ENCODE data around the gene NHSL2. TPM values are rescaled to one million over a fixed set of nuclear protein-coding genes. Genes with fewer than 3 reads are reported as not detected.

NHSL2 gene
- total RNA-seq, 4 donors from 2014 or later, result 10.4 to 31.4 (median 17.7) TPM

DNA sequence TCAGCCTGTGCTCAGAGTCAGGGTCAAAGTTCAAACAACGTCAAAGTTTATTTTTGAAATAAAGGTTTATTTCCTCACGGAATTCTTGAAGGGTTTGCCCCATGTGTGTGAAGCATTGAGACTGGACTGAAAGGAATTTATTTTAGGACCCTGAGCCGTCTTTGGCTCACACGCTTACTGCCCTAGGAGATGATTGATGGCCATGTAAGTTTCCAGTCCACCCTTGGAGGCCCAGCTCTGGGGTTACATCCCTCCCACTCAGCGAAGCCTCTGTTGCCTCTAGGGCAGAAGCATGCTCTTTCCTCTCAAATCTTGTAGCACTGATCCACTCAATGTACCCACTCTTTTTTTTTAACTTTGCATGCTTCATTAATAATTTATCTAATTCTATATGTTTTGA lies 4.5 kb upstream of the NHSL2 start:
- intact Hi-C loops (cut with DNase I), result no loop called here
- H3K36me3 ChIP-seq, result no peaks in the 10 kb centered on the region
- no peak overlapping the region for H3K27ac ChIP-seq (replicated peaks in 1 of 4)
- 59% methylated on average over 5 of the region's 5 CpGs for WGBS
- H3K4me3 ChIP-seq, result no peak overlapping the region
- no peaks in the 10 kb centered on the region for H3K9me3 ChIP-seq
- H3K4me1 ChIP-seq, result peaks cover 0 to 14% (median 9%) of the 10 kb centered on the region in 4 donors
- no peak for DNase-seq (ENCODE audit: extremely low spot score)
- H3K27me3 ChIP-seq, result peaks cover 0 to 28% (median 6%) of the 10 kb centered on the region in 4 donors
- no peak for TF ChIP-seq EP300 (IDR thresholded peaks at IDR 0.05)
- no peak for TF ChIP-seq POLR2A (IDR thresholded peaks at IDR 0.05; ENCODE audit: low read depth)
- no peak for TF ChIP-seq POLR2AphosphoS5 (IDR thresholded peaks at IDR 0.05)
- TF ChIP-seq, protein P1, sequence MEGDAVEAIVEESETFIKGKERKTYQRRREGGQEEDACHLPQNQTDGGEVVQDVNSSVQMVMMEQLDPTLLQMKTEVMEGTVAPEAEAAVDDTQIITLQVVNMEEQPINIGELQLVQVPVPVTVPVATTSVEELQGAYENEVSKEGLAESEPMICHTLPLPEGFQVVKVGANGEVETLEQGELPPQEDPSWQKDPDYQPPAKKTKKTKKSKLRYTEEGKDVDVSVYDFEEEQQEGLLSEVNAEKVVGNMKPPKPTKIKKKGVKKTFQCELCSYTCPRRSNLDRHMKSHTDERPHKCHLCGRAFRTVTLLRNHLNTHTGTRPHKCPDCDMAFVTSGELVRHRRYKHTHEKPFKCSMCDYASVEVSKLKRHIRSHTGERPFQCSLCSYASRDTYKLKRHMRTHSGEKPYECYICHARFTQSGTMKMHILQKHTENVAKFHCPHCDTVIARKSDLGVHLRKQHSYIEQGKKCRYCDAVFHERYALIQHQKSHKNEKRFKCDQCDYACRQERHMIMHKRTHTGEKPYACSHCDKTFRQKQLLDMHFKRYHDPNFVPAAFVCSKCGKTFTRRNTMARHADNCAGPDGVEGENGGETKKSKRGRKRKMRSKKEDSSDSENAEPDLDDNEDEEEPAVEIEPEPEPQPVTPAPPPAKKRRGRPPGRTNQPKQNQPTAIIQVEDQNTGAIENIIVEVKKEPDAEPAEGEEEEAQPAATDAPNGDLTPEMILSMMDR (IDR thresholded peaks at IDR 0.05), result no peak

DNA sequence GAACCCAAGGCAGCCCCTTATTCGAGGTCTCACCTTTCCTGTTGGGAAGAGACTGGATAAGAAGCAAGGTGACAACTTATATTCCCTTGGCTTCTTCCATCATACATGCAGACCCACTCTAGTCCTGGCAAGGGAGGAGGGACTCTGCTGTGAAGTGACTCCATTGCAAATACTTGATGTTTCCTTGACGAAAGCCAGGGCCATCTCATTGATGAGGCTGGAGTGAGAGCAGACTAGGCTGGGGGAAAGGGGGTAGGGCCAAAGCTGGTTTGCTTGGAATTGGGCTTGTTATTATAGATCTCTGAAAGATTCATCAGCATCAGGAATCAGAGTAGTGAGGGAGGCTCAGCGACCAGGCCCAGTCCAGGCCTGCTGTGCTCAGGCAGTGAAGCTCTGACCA lies 2.3 kb upstream of the NHSL2 start:
- no peaks in the 10 kb centered on the region for H3K36me3 ChIP-seq
- 54% methylated on average over 3 of the region's 3 CpGs for WGBS
- H3K9me3 ChIP-seq, result no peaks in the 10 kb centered on the region
- H3K4me3 ChIP-seq, result no peak overlapping the region
- H3K27ac ChIP-seq (replicated peaks in 1 of 4), result no peak overlapping the region
- H3K27me3 ChIP-seq, result peaks cover 0 to 32% (median 8%) of the 10 kb centered on the region in 4 donors
- DNase-seq (ENCODE audit: extremely low spot score), result no peak
- intact Hi-C loops (cut with DNase I), result no loop called here
- peaks cover 0 to 21% (median 17%) of the 10 kb centered on the region in 4 donors for H3K4me1 ChIP-seq
- TF ChIP-seq POLR2A (IDR thresholded peaks at IDR 0.05; ENCODE audit: low read depth) (no peak), EP300 (IDR thresholded peaks at IDR 0.05) (no peak), POLR2AphosphoS5 (IDR thresholded peaks at IDR 0.05) (no peak)
- TF ChIP-seq, protein P1 (IDR thresholded peaks at IDR 0.05), result no peak

DNA sequence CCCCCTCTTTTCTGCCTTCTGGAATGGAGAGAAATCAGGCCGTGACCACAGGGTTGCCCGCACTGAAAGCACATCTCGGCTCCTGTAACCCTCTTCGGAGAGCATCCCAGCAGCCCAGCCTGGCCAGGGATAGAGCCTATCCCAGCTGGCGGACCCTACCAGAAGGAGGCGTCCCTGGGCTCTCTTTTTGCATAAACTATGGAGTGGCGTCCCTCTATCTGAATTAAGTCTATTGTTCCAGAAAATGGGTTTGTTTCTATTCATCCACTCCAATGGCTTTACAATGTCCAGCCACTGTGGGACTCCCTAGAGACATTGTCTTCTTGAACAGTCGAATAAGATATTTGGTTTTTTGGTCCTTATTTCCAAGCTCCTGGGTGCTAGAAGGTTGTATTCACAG lies 689 bp upstream of the NHSL2 start:
- peaks cover 0 to 21% (median 17%) of the 10 kb centered on the region in 4 donors for H3K4me1 ChIP-seq
- H3K27ac ChIP-seq (replicated peaks in 1 of 4), result no peak overlapping the region
- intact Hi-C loops (cut with DNase I), result no loop called here
- H3K9me3 ChIP-seq, result no peaks in the 10 kb centered on the region
- no peaks in the 10 kb centered on the region for H3K36me3 ChIP-seq
- DNase-seq (ENCODE audit: extremely low spot score), result no peak
- peak overlapping the region; percentile 50 to 60 (median 53) for H3K4me3 ChIP-seq
- H3K27me3 ChIP-seq, result peaks cover 0 to 32% (median 8%) of the 10 kb centered on the region in 4 donors
- no peak for TF ChIP-seq POLR2A (IDR thresholded peaks at IDR 0.05; ENCODE audit: low read depth)
- no peak for TF ChIP-seq EP300 (IDR thresholded peaks at IDR 0.05)
- TF ChIP-seq POLR2AphosphoS5 (IDR thresholded peaks at IDR 0.05), result no peak
- TF ChIP-seq, protein P1 (IDR thresholded peaks at IDR 0.05), result no peak
- WGBS, result 58% methylated on average over 8 of the region's 8 CpGs

DNA sequence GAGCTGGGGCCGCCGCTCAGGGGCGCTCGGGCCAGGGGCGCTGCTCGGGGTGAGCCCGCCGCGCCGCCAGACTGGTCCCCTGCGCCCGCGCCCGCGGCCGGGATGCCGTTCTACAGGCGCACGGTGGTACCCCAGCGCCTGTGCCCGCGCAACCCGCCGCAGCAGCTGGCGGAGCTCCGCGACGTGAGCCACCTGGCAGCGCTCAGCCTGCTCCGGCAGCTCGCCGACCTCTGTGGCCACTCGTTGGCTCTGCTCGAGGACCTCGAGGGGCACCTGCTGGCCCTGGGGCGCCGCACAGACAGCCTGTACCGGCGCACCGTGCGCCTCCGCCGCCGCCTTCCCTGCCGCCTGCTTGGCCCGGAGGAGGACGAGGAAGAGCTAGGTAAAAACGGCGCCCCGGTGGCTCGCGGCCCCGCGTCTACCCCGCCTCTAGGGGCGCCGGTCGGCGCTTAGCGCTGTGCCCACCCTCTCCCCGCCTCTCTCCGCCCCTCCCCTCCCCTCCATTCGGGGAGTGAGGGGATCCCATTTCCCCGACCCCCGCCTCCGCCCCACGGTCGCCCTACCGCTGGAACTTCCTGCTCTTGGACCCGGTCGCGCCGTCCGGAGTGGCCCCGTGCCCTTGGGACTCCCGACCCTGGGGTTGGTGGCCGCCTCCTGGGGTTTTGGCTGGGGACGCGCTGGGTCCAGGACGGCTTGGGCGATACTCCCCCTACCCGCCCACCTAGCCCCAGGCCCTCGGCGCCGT lies 513 bp downstream of the NHSL2 start:
- peak overlapping the region; percentile 49 to 66 (median 58) for H3K27ac ChIP-seq (replicated peaks in 1 of 4)
- DNase-seq (ENCODE audit: extremely low spot score), result no peak
- peak overlapping the region; percentile 50 to 60 (median 53) for H3K4me3 ChIP-seq
- no peaks in the 10 kb centered on the region for H3K36me3 ChIP-seq
- TF ChIP-seq EP300 (IDR thresholded peaks at IDR 0.05), result no peak
- TF ChIP-seq, protein P1 (IDR thresholded peaks at IDR 0.05), result peak in 1 of 3 experiments; percentile 13
- intact Hi-C loops (cut with DNase I), result no loop called here
- peaks cover 0 to 21% (median 17%) of the 10 kb centered on the region in 4 donors for H3K4me1 ChIP-seq
- H3K9me3 ChIP-seq, result no peaks in the 10 kb centered on the region
- 57% methylated on average over 8 of the region's 85 CpGs for WGBS
- H3K27me3 ChIP-seq, result peaks cover 0 to 32% (median 8%) of the 10 kb centered on the region in 4 donors

Measured in esophagus muscularis mucosa (tissue), 4 donors.